Loucy (cell line): ENCODE data around the gene IER5.

Experiments used
- H2AFZ ChIP-seq: fragments of 200-600 bp; sonication (generic); 2 replicates; pipeline ENCODE4 v1.6.0; 2016; ENCODE audit warnings: antibody characterized with exemption, mild to moderate bottlenecking, low read length, moderate library complexity
- H3F3A ChIP-seq: fragments of 200-600 bp; 2 replicates; pipeline ENCODE4 v1.6.0; 2016; ENCODE audit warnings: antibody characterized with exemption, low read depth, mild to moderate bottlenecking
- H3K27me3 ChIP-seq: fragments of 200-600 bp; sonication (generic); 2 replicates; pipeline ENCODE4 v1.6.1; 2014; ENCODE audit warnings: low read length, mild to moderate bottlenecking; ENCODE audit not compliant: insufficient read depth, poor library complexity, severe bottlenecking
- H3K36me3 ChIP-seq: fragments of 200-600 bp; sonication (generic); 2 replicates; pipeline ENCODE4 v1.6.1; 2016; ENCODE audit warnings: low read length; ENCODE audit not compliant: insufficient read depth
- H3K4me1 ChIP-seq: fragments of 200-600 bp; sonication (generic); 2 replicates; pipeline ENCODE4 v1.5.1; 2014; ENCODE audit warnings: low read length, mild to moderate bottlenecking; ENCODE audit not compliant: insufficient read depth, poor library complexity, severe bottlenecking
- H3K4me2 ChIP-seq: fragments of 200-600 bp; sonication (generic); 2 replicates; pipeline ENCODE4 v1.6.0; 2014; ENCODE audit warnings: antibody characterized with exemption, low read length, low read depth, mild to moderate bottlenecking; ENCODE audit not compliant: poor library complexity, severe bottlenecking
- H3K4me3 ChIP-seq: fragments of 200-600 bp; sonication (generic); 2 replicates; pipeline ENCODE4 v1.5.1; 2014; ENCODE audit warnings: low read length, mild to moderate bottlenecking, mixed read lengths; ENCODE audit not compliant: poor library complexity, severe bottlenecking
- H3K79me2 ChIP-seq: fragments of 200-600 bp; sonication (generic); 2 replicates; pipeline ENCODE4 v1.6.1; 2014; ENCODE audit warnings: low read length; ENCODE audit not compliant: insufficient read depth
- H3K9ac ChIP-seq: fragments of 200-600 bp; sonication (generic); 2 replicates; pipeline ENCODE4 v1.6.0; 2014; ENCODE audit warnings: mild to moderate bottlenecking, low read depth, low read length, moderate library complexity; ENCODE audit not compliant: poor library complexity, severe bottlenecking
- H3K9me2 ChIP-seq: fragments of 200-600 bp; sonication (generic); replicated peaks from 2 replicates; pipeline ENCODE4 v1.6.1; 2016; ENCODE audit warnings: low read depth, low read length, mixed read lengths
- H3K9me3 ChIP-seq: fragments of 200-600 bp; sonication (generic); 2 replicates; pipeline ENCODE4 v1.6.1; 2014; ENCODE audit warnings: mild to moderate bottlenecking, antibody characterized with exemption, low read length, low read depth; ENCODE audit not compliant: insufficient read depth
- H4K20me1 ChIP-seq: fragments of 200-600 bp; sonication (generic); 2 replicates; pipeline ENCODE4 v1.6.0; 2014; ENCODE audit warnings: antibody characterized with exemption, low read length, mild to moderate bottlenecking; ENCODE audit not compliant: insufficient read depth, poor library complexity, severe bottlenecking
- CTCF ChIP-seq: fragments of 200-600 bp; sonication (generic); conservative IDR thresholded peaks from 2 replicates; pipeline ENCODE4 v1.5.1; 2014; ENCODE audit warnings: mild to moderate bottlenecking, antibody characterized with exemption, low read length
- EZH2phosphoT487 ChIP-seq: fragments of 200-600 bp; IDR thresholded peaks from 2 replicates; pipeline ENCODE4 v1.6.1; 2018; ENCODE audit warnings: antibody characterized with exemption, mild to moderate bottlenecking, moderate library complexity, borderline replicate concordance

IER5 gene

GRCh38 chr1:181135437-181135731, 46.9 kb downstream of the IER5 start:
- H3K4me3 ChIP-seq, result no peak overlapping the region
- no peaks in the 10 kb centered on the region for H4K20me1 ChIP-seq
- H3K36me3 ChIP-seq, result no peaks in the 10 kb centered on the region
- H3K9ac ChIP-seq, result peak overlapping the region; percentile 75
- H3K4me1 ChIP-seq, result peaks cover 39% of the 10 kb centered on the region
- no peak overlapping the region for H3K4me2 ChIP-seq
- H2AFZ ChIP-seq, result no peak overlapping the region
- H3K79me2 ChIP-seq, result no peaks in the 10 kb centered on the region
- H3K27me3 ChIP-seq, result no peaks in the 10 kb centered on the region
- H3K9me3 ChIP-seq, result no peaks in the 10 kb centered on the region
- H3F3A ChIP-seq, result no peaks in the 10 kb centered on the region
- TF ChIP-seq EZH2phosphoT487, result no peak
- peak; percentile 67 for TF ChIP-seq CTCF
- H3K9me2 ChIP-seq, result no peaks in the 10 kb centered on the region

GRCh38 chr1:181135815-181136737, 47.6 kb downstream of the IER5 start:
- Histone ChIP-seq H3K27me3 (no peaks in the 10 kb centered on the region), H2AFZ (no peak overlapping the region), H3K9me2 (no peaks in the 10 kb centered on the region), H4K20me1 (no peaks in the 10 kb centered on the region), H3F3A (no peaks in the 10 kb centered on the region), H3K4me1 (peaks cover 44% of the 10 kb centered on the region), H3K9me3 (no peaks in the 10 kb centered on the region), H3K36me3 (no peaks in the 10 kb centered on the region), H3K79me2 (no peaks in the 10 kb centered on the region), H3K4me2 (no peak overlapping the region), H3K4me3 (no peak overlapping the region), H3K9ac (no peak overlapping the region)
- TF ChIP-seq EZH2phosphoT487 (no peak), CTCF (no peak)

GRCh38 chr1:181136738-181137122, 48.2 kb downstream of the IER5 start:
- Histone ChIP-seq H3K4me2 (no peak overlapping the region), H3K79me2 (no peaks in the 10 kb centered on the region), H3K9me3 (no peaks in the 10 kb centered on the region), H3K36me3 (no peaks in the 10 kb centered on the region), H3K9ac (no peak overlapping the region), H3K4me1 (peaks cover 48% of the 10 kb centered on the region), H3K9me2 (no peaks in the 10 kb centered on the region), H4K20me1 (no peaks in the 10 kb centered on the region), H3F3A (no peaks in the 10 kb centered on the region), H2AFZ (no peak overlapping the region), H3K4me3 (no peak overlapping the region), H3K27me3 (no peaks in the 10 kb centered on the region)
- TF ChIP-seq EZH2phosphoT487, result no peak
- no peak for TF ChIP-seq CTCF
